T-cell (primary cell): Measurements from ENCODE around the gene NPAS3. TPM values are rescaled to one million over a fixed set of nuclear protein-coding genes. Genes with fewer than 3 reads are reported as not detected.

Experiments
- ATAC-seq, 4 experiments: fragments of 200-7000 bp in 3 of 4; fragments of 150-1000 bp in 1 of 4; cut with Tn5 transposase; replicated peaks in 1 of 4; 1 replicate in 3 of 4; 2 replicates in 1 of 4; pipeline ENCODE4 v1.10.0; 2021; ENCODE audit warnings: moderate library complexity in 3 of 4, mild to moderate bottlenecking in 2 of 4, moderate number of reproducible peaks in 1 of 4
- CTCF ChIA-PET, 2 donors: fragments of 300-600 bp; sonication (Branson Sonifier 250); formaldehyde crosslinking; loops; one replicate each; lab custom pipeline; 2022; ENCODE audit warnings: antibody characterized with exemption in 2 of 2; lab: Charles Lee
- POLR2A ChIA-PET, 2 donors: fragments of 300-600 bp; sonication (Branson Sonifier 250); formaldehyde crosslinking; loops; one replicate each; lab custom pipeline; 2022; ENCODE audit warnings: antibody characterized with exemption in 2 of 2; lab: Charles Lee
- DNase-seq, 35 experiments: peaks; one replicate each; pipeline versions ENCODE4 v3.0.0 to v3.0.0-alpha.2; 2013 to 2023
- H3K27ac ChIP-seq: one replicate; pipeline ENCODE4 v1.5.1; 2013; ENCODE audit warnings: low read length
- H3K27me3 ChIP-seq, 2 experiments: replicated peaks in 1 of 2; 1 replicate in 1 of 2; 2 replicates in 1 of 2; pipeline versions ENCODE4 v1.6.1 to v1.7.0; 2013; ENCODE audit warnings: low read length in 1 of 2, mixed read lengths in 1 of 2; ENCODE audit not compliant: control insufficient read depth in 2 of 2, insufficient read depth in 2 of 2; ENCODE audit errors: extremely low read depth in 1 of 2
- H3K36me3 ChIP-seq, 2 donors: 1 replicate in 1 of 2; 2 replicates in 1 of 2; pipeline versions ENCODE4 v1.6.1 to v1.7.0; 2013; ENCODE audit warnings: low read length in 1 of 2; ENCODE audit not compliant: control insufficient read depth in 2 of 2, insufficient read depth in 1 of 2; ENCODE audit errors: extremely low read depth in 1 of 2
- H3K4me1 ChIP-seq, 2 experiments: 1 replicate in 1 of 2; 2 replicates in 1 of 2; pipeline versions ENCODE4 v1.6.1 to v1.7.0; 2013; ENCODE audit warnings: low read length in 2 of 2, mixed read lengths in 1 of 2; ENCODE audit not compliant: insufficient read depth in 2 of 2, control insufficient read depth in 1 of 2; ENCODE audit errors: extremely low read depth in 1 of 2
- H3K4me3 ChIP-seq, 2 donors: 1 replicate in 1 of 2; 2 replicates in 1 of 2; pipeline versions ENCODE4 v1.5.1 to v1.7.0; 2013; ENCODE audit warnings: mild to moderate bottlenecking in 2 of 2, low read length in 1 of 2, moderate library complexity in 1 of 2; ENCODE audit not compliant: control insufficient read depth in 1 of 2; ENCODE audit errors: extremely low read depth in 1 of 2
- H3K9me3 ChIP-seq: 2 replicates; pipeline ENCODE4 v1.7.0; 2013
- H3K27ac Mint-ChIP-seq, 2 donors: one replicate each; pipeline ENCODE4 v1.8.0; 2020 to 2021; ENCODE audit warnings: mild to moderate bottlenecking in 2 of 2, mixed read lengths in 2 of 2
- H3K27me3 Mint-ChIP-seq, 2 donors: one replicate each; pipeline ENCODE4 v1.8.0; 2021 to 2022; ENCODE audit warnings: mixed read lengths in 2 of 2
- H3K36me3 Mint-ChIP-seq: one replicate; pipeline ENCODE4 v1.8.0; 2021; ENCODE audit warnings: mixed read lengths
- H3K4me1 Mint-ChIP-seq, 3 donors: one replicate each; pipeline ENCODE4 v1.8.0; 2020 to 2022; ENCODE audit warnings: mixed read lengths in 3 of 3, mild to moderate bottlenecking in 1 of 3
- H3K4me3 Mint-ChIP-seq, 3 donors: one replicate each; pipeline ENCODE4 v1.8.0; 2020 to 2022; ENCODE audit warnings: mild to moderate bottlenecking in 3 of 3, mixed read lengths in 3 of 3, moderate library complexity in 3 of 3
- H3K9me3 Mint-ChIP-seq, 3 donors: one replicate each; pipeline ENCODE4 v1.8.0; 2020 to 2022; ENCODE audit warnings: mixed read lengths in 3 of 3
- WGBS: methylation state at CpG from one replicate; pipeline ENCODE4 v1.1.5; 2013; ENCODE audit warnings: missing lambda C conversion rate; ENCODE audit not compliant: insufficient coverage; 5-methylcytosine and 5-hydroxymethylcytosine counted together
- total RNA-seq, 35 experiments: library from RNA in 6 of 35; stranded (reverse) in 6 of 35; fragments of 120-200 nt in 1 of 35; gene quantifications; one replicate each; pipeline versions ENCODE4 v1.2.1 to v1.2.4 and lab custom pipeline; 2013 to 2026

The NPAS3 gene
- total RNA-seq, 5 donors from 2014 or later (not counting 1 experiment from before 2014, with no cell fraction given) = 0.10 TPM; not detected in 4

DNA sequence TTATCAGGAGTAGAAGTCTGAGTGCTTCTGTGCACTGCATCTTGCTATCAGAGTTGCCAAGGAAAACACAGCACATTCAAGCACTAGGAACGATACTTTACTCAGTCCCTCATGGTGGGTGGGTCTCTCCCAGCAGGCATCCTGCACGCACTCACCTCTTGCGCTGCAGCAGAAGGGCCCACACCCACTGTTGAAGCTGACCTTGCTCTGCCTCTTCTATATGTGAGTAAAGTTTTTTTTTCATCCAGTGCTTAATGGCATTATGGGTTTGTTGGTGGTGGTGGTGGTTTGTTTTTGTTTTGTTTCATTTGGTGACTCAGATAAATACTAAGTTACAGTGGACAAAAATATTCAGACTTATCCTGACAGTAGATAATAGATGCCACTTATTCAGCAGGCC, 663.7 kb downstream of the NPAS3 start:
- no peaks in the 10 kb centered on the region for H3K27me3 ChIP-seq
- Mint-ChIP-seq H3K9me3 (peaks cover 0 to under 1% (median 0%) of the 10 kb centered on the region in 3 donors), H3K4me1 (no peaks in the 10 kb centered on the region), H3K27ac (no peak overlapping the region), H3K36me3 (no peaks in the 10 kb centered on the region), H3K27me3 (peaks cover 3 to 4% of the 10 kb centered on the region in 2 donors), H3K4me3 (no peak overlapping the region)
- ChIA-PET POLR2A (no interaction called here), CTCF (no interaction called here)
- no peak overlapping the region for H3K4me3 ChIP-seq
- H3K36me3 ChIP-seq = no peaks in the 10 kb centered on the region
- no peaks in the 10 kb centered on the region for H3K9me3 ChIP-seq
- no peak for DNase-seq
- no peaks in the 10 kb centered on the region for H3K4me1 ChIP-seq
- no peak overlapping the region for H3K27ac ChIP-seq
- 100% methylated on average over 1 of the region's 3 CpGs for WGBS
- no peak for ATAC-seq

DNA sequence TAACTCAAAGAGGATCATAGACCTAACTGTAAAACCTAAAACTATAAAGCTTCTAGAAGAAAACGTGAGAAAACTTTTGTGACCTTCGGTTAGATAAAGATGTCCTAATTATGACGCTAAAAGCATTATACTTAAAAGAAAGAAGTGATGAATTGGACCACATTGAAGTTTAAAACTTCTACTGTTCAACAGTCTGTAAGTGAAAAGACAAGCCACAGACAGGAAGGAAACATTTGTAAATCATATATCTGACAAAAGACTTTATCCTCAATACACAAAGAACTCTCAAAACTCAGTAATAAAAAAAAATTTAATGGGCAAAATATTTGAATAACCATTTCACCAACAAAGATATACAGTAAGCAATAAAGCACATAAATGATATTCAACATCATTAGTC, 667.9 kb downstream of the NPAS3 start:
- no peak for DNase-seq
- CTCF ChIA-PET = no interaction called here
- H3K4me3 Mint-ChIP-seq = no peak overlapping the region
- no peaks in the 10 kb centered on the region for H3K4me1 ChIP-seq
- no peaks in the 10 kb centered on the region for H3K4me1 Mint-ChIP-seq
- H3K27ac ChIP-seq = no peak overlapping the region
- H3K9me3 Mint-ChIP-seq = peaks cover 0 to 4% (median 0%) of the 10 kb centered on the region in 3 donors
- H3K27me3 Mint-ChIP-seq = peaks cover 3 to 4% of the 10 kb centered on the region in 2 donors
- H3K9me3 ChIP-seq = no peaks in the 10 kb centered on the region
- no peak for ATAC-seq
- no peak overlapping the region for H3K27ac Mint-ChIP-seq
- H3K36me3 ChIP-seq = no peaks in the 10 kb centered on the region
- no peak overlapping the region for H3K4me3 ChIP-seq
- POLR2A ChIA-PET = no interaction called here
- H3K27me3 ChIP-seq = no peaks in the 10 kb centered on the region
- no peaks in the 10 kb centered on the region for H3K36me3 Mint-ChIP-seq
- WGBS = no CpG with 5 or more reads among the region's 3 CpGs

DNA sequence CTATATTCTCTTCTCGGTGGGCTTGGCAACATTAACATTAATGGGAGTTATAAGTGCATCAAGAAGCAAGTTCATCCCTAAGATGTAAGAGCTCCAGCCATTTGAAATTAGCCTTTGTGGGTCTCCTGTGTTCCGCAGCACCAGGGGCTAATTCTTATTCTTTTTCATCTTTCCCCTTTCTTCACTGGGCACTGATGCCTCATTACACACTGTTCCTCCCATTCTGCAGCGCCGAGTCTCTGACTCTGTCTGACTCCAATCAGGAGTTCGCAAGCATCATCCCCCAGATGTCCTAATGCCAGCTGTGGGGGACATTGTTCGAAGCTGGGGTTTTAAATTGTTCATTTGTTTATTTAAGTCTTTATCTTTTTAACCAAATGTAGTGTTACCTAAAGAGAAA, 670.9 kb downstream of the NPAS3 start:
- Histone ChIP-seq H3K27ac (no peak overlapping the region), H3K4me1 (no peaks in the 10 kb centered on the region), H3K36me3 (no peaks in the 10 kb centered on the region), H3K4me3 (no peak overlapping the region), H3K9me3 (no peaks in the 10 kb centered on the region), H3K27me3 (no peaks in the 10 kb centered on the region)
- CTCF ChIA-PET = no interaction called here
- Mint-ChIP-seq H3K9me3 (peaks cover 0 to 4% (median 0%) of the 10 kb centered on the region in 3 donors), H3K27ac (no peak overlapping the region), H3K4me1 (no peaks in the 10 kb centered on the region), H3K4me3 (no peak overlapping the region), H3K36me3 (no peaks in the 10 kb centered on the region), H3K27me3 (peaks cover 1 to 3% of the 10 kb centered on the region in 2 donors)
- no CpG with 5 or more reads among the region's 6 CpGs for WGBS
- DNase-seq = no peak
- ATAC-seq = no peak
- POLR2A ChIA-PET = no interaction called here

DNA sequence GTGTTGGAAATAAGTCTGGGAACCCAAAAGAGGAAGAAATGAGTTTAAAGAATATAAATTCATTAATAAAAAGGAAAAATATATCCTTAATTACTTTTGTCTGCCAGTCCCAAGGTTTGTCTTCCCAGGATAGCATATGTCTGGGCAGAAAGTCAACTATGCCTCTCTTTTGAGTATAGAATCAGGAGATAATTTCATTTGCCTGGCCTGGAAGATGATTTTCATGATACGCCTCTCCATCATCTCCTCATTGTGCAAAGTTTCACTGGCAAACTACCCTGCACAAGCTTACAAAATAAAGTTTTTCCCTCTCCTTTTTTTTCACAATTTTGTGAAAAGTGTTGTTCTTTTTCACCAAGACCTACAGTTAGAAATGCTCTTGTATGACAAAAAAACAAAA, 671.4 kb downstream of the NPAS3 start:
- CTCF ChIA-PET = no interaction called here
- POLR2A ChIA-PET = no interaction called here
- no peak overlapping the region for H3K27ac Mint-ChIP-seq
- H3K36me3 ChIP-seq = no peaks in the 10 kb centered on the region
- WGBS = no CpG with 5 or more reads among the region's 1 CpG
- no peak overlapping the region for H3K4me3 Mint-ChIP-seq
- ATAC-seq (no peak), DNase-seq (no peak)
- H3K4me1 Mint-ChIP-seq = no peaks in the 10 kb centered on the region
- H3K27me3 ChIP-seq = no peaks in the 10 kb centered on the region
- no peak overlapping the region for H3K4me3 ChIP-seq
- no peaks in the 10 kb centered on the region for H3K4me1 ChIP-seq
- peaks cover 1 to 4% of the 10 kb centered on the region in 2 donors for H3K27me3 Mint-ChIP-seq
- no peaks in the 10 kb centered on the region for H3K36me3 Mint-ChIP-seq
- no peaks in the 10 kb centered on the region for H3K9me3 ChIP-seq
- no peak overlapping the region for H3K27ac ChIP-seq
- H3K9me3 Mint-ChIP-seq = peaks cover 0 to 4% (median 0%) of the 10 kb centered on the region in 3 donors

DNA sequence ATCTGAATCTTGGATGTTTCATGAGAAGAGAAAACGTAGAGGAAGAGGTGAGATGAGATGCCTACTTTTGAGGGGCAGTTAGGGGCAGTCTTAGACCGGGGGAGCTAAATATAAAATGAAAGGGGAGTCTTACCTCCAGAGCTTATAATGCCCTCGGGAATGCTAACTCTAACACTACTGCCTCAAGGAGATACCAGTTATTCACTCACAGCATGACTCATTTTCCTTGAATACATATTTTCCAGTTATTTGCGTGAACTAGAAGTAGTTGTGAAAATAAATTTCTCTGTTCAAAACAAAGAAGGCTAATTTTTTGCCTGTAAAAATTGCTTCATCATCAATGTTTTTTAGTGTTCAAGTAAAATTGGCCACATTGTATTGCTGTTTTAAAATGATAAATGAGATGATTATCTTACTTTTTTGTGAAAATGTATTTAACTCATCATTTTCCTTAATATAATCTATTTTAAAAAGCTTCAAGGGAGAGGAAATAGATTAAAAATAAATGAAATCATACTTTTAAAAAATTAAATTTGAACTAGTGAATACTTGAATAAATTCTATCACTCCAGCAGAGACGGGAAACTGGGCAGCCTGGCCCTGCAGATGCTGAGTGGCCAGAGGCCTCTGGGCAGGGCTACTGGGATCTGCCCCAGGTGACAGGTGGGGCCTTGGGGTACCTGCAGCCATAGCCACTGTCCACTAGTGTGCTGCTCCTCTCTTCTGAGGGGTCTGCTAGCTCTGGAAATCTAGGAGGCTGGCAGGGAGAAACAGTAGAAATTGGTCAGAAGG, 672.9 kb downstream of the NPAS3 start:
- Histone ChIP-seq H3K36me3 (no peaks in the 10 kb centered on the region), H3K27me3 (no peaks in the 10 kb centered on the region), H3K9me3 (no peaks in the 10 kb centered on the region), H3K4me1 (no peaks in the 10 kb centered on the region), H3K4me3 (no peak overlapping the region), H3K27ac (no peak overlapping the region)
- DNase-seq (no peak), ATAC-seq (no peak)
- no CpG with 5 or more reads among the region's 5 CpGs for WGBS
- Mint-ChIP-seq H3K9me3 (peaks cover 0 to 4% (median 0%) of the 10 kb centered on the region in 3 donors), H3K36me3 (no peaks in the 10 kb centered on the region), H3K27ac (no peak overlapping the region), H3K4me1 (no peaks in the 10 kb centered on the region), H3K27me3 (peaks cover 1 to 6% of the 10 kb centered on the region in 2 donors), H3K4me3 (no peak overlapping the region)
- CTCF ChIA-PET = interaction anchor here in 1 of 2 donors (0.6 kb wide), 1 partner anchor 715 kb away, joined by 3 read pairs; no protein-coding TSS in a partner anchor
- POLR2A ChIA-PET = no interaction called here

DNA sequence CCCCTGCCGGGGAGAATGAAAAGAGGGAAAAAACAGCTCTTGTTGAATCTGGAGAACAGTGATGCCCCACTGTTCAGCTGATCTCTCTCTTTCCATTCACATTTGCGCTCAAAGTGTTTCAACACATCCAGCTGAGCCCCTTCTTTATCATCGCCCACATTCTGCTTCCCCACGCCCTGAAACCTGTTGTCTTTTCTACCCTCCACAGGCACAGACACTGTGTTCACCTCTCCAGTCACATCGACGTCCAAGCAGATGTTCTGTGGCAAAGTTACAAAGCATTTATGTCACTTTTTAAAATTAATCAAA, 673.5 kb downstream of the NPAS3 start:
- Histone ChIP-seq H3K27ac (no peak overlapping the region), H3K36me3 (no peaks in the 10 kb centered on the region), H3K27me3 (no peaks in the 10 kb centered on the region), H3K4me3 (no peak overlapping the region), H3K9me3 (no peaks in the 10 kb centered on the region), H3K4me1 (no peaks in the 10 kb centered on the region)
- Mint-ChIP-seq H3K36me3 (no peaks in the 10 kb centered on the region), H3K27ac (no peak overlapping the region), H3K4me1 (no peaks in the 10 kb centered on the region), H3K9me3 (peaks cover 0 to 4% (median 0%) of the 10 kb centered on the region in 3 donors), H3K27me3 (peaks cover 1 to 6% of the 10 kb centered on the region in 2 donors), H3K4me3 (no peak overlapping the region)
- no peak for ATAC-seq
- no peak for DNase-seq
- CTCF ChIA-PET = no interaction called here
- POLR2A ChIA-PET = no interaction called here
- 67% methylated on average over 3 of the region's 6 CpGs for WGBS
